HG03432 (cell line): Measurements from ENCODE around the gene SPOCD1.

Source experiments
- ATAC-seq: cut with Tn5 transposase; IDR thresholded peaks from one replicate; pipeline ENCODE4 v1.9.1; 2021; ENCODE audit warnings: mild to moderate bottlenecking, moderate library complexity; ENCODE audit not compliant: unreplicated experiment

The SPOCD1 gene

GRCh38 chr1:31773861-31774260 is 42.0 kb downstream of the SPOCD1 start:
- no peak for ATAC-seq

GRCh38 chr1:31772669-31773248 is 43.1 kb downstream of the SPOCD1 start:
- ATAC-seq = no peak

- no peak for ATAC-seq
Observed at GRCh38 chr1:31771891-31772668, 43.7 kb downstream of the SPOCD1 start.

GRCh38 chr1:31769720-31770390 is 46.0 kb downstream of the SPOCD1 start:
- ATAC-seq = no peak

- no peak for ATAC-seq
Observed at GRCh38 chr1:31768939-31769704, 46.7 kb downstream of the SPOCD1 start.

- no peak for ATAC-seq
Observed at GRCh38 chr1:31768407-31768907, 47.4 kb downstream of the SPOCD1 start.

GRCh38 chr1:31767225-31767624 is 48.6 kb downstream of the SPOCD1 start:
- ATAC-seq = no peak

- ATAC-seq = no peak
Observed at GRCh38 chr1:31765516-31765915, 50.3 kb downstream of the SPOCD1 start.

GRCh38 chr1:31765041-31765467 is 50.8 kb downstream of the SPOCD1 start:
- no peak for ATAC-seq

- ATAC-seq = no peak
Observed at GRCh38 chr1:31764312-31765040, 51.3 kb downstream of the SPOCD1 start, which contains the start of gene ADGRB2. Gene ADGRB2, minus strand, starts transcription at chr1:31764340. Its CDS starts 7,119 bp downstream, at chr1:31757221.

GRCh38 chr1:31763671-31764311 is 52.0 kb downstream of the SPOCD1 start:
- no peak for ATAC-seq

- no peak for ATAC-seq
Observed at GRCh38 chr1:31762726-31763670, 52.8 kb downstream of the SPOCD1 start.

- ATAC-seq = no peak
Observed at GRCh38 chr1:31762323-31762722, 53.5 kb downstream of the SPOCD1 start.

- ATAC-seq = no peak
Observed at GRCh38 chr1:31761883-31762282, 53.9 kb downstream of the SPOCD1 start.

- no peak for ATAC-seq
Observed at GRCh38 chr1:31760471-31761470, 55.1 kb downstream of the SPOCD1 start.

- no peak for ATAC-seq
Observed at GRCh38 chr1:31759298-31760023, 56.4 kb downstream of the SPOCD1 start.

GRCh38 chr1:31758823-31759222 is 57.0 kb downstream of the SPOCD1 start:
- ATAC-seq = no peak
